Choroid plexus epithelial cell (primary cell): Measurements from ENCODE around the gene SLC47A2.

ENCODE experiments used
- DNase-seq: peaks from one replicate; pipeline ENCODE4 v3.0.0-alpha.2; 2010; ENCODE audit warnings: low read depth
- H3K4me3 ChIP-seq: 2 replicates; pipeline ENCODE4 v1.5.1; 2011; ENCODE audit warnings: low read depth, mild to moderate bottlenecking, control low read depth, low read length, moderate library complexity
- TF ChIP-seq, protein P1 (sequence below): conservative IDR thresholded peaks from 2 replicates; pipeline ENCODE4 v1.5.1; 2011; ENCODE audit warnings: low read depth, mild to moderate bottlenecking, control low read depth, inconsistent platforms, low read length, moderate library complexity

Gene SLC47A2

DNA sequence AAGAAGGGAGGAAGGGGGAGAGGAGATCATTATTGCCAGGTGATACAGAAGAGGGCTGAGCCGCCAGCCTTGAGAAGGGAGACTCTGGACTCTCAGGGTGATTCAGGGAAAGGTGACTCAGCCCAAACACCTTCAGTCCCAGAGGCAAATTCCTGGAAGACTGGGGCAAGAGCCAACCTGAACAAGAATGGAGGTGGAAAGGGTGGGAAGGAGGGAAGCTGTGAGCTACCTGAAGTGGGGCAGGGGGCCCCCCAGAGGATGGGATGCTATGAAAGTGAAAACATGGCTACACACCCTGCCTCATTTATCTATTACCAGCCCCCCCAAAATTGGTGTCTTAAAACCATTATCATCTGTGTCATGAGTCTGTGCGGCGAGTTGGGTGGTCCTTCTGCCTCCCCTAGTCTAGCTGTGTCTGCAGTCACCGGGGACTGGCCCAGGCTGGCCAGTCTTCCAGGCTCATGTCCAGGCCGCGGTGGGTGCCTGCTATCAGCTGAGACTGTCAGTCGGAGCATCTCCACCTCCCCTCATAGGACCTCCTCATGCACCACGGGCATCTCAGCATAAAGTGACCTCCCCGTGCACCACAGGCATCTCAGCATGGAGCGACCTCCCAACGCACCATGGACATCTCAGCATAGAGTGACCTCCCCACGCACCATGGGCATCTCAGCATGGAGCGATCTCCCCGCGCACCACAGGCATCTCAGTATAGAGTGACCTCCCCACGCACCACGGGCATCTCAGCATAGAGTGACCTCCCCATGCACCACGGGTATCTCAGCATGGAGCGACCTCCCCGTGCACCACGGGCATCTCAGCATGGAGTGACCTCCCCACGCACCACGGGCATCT lies 3.2 kb upstream of the SLC47A2 start:
- no peak for DNase-seq
- no peak overlapping the region for H3K4me3 ChIP-seq
- TF ChIP-seq, protein P1, sequence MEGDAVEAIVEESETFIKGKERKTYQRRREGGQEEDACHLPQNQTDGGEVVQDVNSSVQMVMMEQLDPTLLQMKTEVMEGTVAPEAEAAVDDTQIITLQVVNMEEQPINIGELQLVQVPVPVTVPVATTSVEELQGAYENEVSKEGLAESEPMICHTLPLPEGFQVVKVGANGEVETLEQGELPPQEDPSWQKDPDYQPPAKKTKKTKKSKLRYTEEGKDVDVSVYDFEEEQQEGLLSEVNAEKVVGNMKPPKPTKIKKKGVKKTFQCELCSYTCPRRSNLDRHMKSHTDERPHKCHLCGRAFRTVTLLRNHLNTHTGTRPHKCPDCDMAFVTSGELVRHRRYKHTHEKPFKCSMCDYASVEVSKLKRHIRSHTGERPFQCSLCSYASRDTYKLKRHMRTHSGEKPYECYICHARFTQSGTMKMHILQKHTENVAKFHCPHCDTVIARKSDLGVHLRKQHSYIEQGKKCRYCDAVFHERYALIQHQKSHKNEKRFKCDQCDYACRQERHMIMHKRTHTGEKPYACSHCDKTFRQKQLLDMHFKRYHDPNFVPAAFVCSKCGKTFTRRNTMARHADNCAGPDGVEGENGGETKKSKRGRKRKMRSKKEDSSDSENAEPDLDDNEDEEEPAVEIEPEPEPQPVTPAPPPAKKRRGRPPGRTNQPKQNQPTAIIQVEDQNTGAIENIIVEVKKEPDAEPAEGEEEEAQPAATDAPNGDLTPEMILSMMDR = no peak

DNA sequence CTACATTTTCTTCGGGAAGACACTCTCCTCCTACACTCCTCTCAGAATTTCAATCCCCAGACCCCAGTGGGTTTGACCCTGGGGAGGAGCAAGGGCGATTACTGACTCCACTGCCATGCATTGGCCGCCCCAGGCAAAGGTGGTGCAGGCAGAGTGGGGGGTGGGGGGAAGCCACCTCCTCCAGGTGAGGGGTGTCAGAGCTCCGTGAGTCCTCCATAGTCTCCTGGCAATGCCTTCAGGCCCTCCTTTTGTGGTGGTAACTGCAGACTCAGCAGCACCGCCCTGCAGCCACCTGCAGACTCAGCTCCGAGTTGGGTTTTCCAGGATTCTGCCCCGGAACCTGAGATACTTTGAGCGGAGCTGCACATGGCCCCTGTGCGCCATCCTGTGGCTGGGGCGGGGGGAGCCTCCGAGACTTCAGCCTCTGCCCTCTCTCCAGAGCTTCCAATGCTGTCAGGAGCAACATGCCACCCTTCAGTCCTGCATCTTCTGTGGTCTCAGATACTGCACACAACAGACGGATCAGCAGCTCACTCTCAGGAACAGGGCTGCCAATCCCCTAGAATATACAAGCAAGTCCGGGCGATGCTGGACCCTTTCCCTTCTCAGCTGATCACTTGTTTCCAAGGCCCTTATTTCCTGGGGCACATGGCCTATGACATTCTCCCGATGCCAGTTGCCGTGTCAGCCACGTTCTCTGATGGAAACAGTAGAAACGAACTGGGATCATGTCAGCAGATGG lies 2.4 kb upstream of the SLC47A2 start:
- TF ChIP-seq, protein P1 = peak; percentile 30
- no peak for DNase-seq
- H3K4me3 ChIP-seq = no peak overlapping the region

DNA sequence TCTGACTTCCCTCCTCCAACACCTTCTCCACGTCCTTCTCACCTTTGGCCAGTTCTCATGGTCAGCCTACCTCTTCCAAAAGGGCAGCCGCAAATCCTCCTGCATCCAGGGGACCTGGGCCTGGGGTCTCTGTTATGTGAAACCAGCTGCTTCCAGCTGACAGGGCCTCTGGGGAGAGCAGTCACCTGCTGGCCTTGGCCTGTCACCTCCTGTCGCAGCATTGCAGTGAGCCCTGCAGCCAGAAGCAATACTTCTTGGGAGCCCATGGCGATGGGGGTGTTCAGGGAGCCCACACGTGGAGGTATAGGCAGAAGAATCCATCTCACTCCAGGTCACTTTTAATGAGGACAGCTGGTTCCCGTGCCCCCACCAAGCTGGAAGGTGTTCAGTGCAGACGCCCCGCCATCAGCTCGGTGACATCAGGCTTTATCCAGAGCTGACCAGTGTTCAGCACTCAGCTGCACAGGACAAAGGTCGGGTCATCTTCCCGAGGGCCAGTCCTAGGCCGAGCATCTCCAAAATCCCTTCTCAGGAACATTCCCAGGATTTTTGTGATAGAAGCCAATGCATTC lies 1.7 kb upstream of the SLC47A2 start:
- DNase-seq = no peak
- no peak overlapping the region for H3K4me3 ChIP-seq
- TF ChIP-seq, protein P1 = no peak

DNA sequence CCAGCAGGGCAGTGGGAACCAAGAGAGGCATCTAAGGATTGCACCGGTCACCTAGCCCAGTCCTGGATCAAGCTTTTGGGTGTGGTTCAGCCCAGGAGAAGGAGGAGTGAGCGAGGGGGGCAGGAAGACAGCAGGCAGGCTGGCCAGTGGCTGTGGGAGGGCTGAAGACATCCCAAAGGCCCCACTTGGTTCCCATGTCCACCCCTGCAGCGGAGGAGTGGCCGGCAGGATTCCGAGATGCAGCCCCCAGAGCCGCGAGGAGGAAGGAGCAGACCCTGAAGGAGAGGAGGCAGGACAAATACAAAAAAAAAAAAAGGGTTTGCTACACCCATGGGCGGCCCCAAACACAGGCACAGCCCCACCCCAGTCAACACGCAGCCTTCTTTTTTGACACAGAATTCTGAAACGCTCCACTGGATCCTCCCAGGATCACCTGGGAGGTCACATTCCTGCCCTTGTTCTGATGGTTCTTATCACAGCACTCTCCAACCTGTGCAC lies 1.1 kb upstream of the SLC47A2 start:
- H3K4me3 ChIP-seq = no peak overlapping the region
- TF ChIP-seq, protein P1 = no peak
- DNase-seq = no peak

DNA sequence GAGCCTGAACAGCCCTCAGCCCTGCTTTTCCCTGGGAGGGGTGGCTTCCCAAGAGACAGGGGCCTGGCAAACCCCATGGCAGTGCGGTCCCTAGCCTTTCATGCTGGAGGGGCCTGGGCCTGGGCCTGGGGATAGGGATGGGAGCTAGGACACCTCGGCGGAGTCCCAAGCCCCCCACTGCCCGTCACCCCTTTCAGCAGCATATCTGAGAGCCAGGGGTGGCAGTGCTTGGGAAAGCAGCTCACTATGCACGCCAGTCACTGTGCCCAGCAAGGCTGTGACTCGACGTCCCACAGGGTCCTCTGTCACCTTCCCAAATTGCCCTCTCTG lies 612 bp upstream of the SLC47A2 start:
- DNase-seq = no peak
- no peak overlapping the region for H3K4me3 ChIP-seq
- TF ChIP-seq, protein P1 = no peak

DNA sequence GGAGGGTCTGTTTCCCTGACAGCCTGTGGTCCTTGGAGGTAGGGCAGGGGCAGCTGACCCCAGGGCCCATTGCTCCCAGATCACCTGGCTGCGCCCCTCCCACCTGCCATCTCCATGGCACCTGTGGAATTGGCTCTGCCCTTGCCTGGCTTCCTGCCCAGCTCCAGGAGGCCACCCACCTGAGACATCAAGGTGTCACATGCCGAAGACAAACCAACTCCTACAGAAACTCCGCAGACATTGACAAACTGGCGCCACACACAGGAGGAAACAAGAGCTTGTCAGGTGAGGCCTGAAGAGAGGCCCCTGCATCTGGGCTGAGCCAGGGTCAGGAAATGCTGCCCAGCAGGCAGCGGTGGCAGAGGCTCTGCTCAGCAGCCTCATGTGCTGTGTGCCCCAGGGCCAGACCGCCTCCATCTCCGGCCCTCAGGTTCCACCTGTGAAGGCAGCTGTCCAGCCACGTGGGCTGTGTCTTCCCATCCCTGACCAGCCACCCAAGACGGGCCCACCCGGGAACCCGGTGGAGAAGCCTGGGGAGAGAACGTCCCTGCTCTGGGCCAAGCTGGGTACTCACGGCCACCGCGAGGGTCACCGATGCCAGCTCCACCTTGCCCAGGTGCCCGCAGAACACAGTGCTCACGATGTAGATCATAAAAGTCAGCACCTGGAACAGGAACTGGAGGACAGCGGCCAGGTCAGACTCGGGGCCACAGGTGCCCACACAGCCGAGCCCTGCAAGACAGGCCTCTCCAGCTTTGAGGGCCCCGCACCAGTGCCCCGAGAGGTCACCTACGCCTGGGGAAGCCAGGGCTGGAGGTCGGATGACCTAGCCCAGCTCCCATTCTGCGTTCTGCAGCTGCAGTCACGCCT lies 1.6 kb downstream of the SLC47A2 start:
- TF ChIP-seq, protein P1 = no peak
- no peak overlapping the region for H3K4me3 ChIP-seq
- no peak for DNase-seq
